ENCODE results near the gene IMMT.
"Not testable (repeated sequence)": the region's sequence is repeated elsewhere in the genome, so short reads cannot be mapped to it uniquely, and the experiment has no call there.

IMMT gene

GRCh38 chr2:86202336-86202692 is 7.1 kb upstream of the IMMT start:
- no peak for DNase-seq (ENCODE audit: extremely low read depth in 1 of 2, low read depth in 1 of 2)

GRCh38 chr2:86201671-86202335 is 6.5 kb upstream of the IMMT start:
- no peak for DNase-seq (ENCODE audit: extremely low read depth in 1 of 2, low read depth in 1 of 2)

- not testable (repeated sequence) for DNase-seq (ENCODE audit: extremely low read depth in 1 of 2, low read depth in 1 of 2)
These were observed 5.3 kb upstream of the IMMT start for GRCh38 chr2:86200564-86200963.

GRCh38 chr2:86199834-86200177 is 4.5 kb upstream of the IMMT start:
- DNase-seq (ENCODE audit: extremely low read depth in 1 of 2, low read depth in 1 of 2): no peak

- no peak for DNase-seq (ENCODE audit: extremely low read depth in 1 of 2, low read depth in 1 of 2)
These were observed 636 bp upstream of the IMMT start for GRCh38 chr2:86195808-86196387.

- DNase-seq (ENCODE audit: extremely low read depth in 1 of 2, low read depth in 1 of 2): no peak
These were observed 559 bp downstream of the IMMT start for GRCh38 chr2:86194751-86195054.

DNA sequence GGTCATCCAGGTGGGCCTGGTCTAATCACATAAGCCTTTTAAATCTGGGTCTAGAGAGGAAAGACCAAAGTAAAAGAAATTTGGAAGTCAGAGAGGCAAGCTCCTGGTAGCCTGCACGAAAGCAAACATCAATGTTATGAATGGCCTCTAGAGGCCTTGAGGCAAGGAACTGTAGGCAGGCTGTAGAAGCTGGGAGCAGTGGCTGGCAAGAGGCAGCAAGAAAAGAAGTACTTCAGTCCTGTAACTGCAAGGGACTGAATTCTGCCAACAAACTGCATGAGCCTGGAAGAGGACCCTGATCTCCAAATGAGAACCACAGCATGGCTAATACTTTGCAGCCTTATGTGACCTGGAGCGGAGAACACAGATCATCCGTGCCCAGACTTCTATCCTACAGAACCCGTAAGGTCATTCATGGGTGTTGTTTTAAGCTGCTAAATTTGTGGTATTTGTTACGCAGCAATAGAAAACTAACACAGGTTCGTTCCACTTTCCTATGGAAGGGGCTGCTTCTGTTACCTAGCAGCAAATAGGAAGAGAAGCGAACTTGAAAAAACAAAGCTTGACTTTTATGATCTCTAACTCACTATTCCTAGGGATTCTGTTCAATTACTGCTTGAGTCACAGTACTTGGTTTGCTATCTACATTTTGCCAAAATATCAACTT is 1.2 kb downstream of the IMMT start:
- DNase-seq (ENCODE audit: extremely low read depth in 1 of 2, low read depth in 1 of 2): no peak

DNA sequence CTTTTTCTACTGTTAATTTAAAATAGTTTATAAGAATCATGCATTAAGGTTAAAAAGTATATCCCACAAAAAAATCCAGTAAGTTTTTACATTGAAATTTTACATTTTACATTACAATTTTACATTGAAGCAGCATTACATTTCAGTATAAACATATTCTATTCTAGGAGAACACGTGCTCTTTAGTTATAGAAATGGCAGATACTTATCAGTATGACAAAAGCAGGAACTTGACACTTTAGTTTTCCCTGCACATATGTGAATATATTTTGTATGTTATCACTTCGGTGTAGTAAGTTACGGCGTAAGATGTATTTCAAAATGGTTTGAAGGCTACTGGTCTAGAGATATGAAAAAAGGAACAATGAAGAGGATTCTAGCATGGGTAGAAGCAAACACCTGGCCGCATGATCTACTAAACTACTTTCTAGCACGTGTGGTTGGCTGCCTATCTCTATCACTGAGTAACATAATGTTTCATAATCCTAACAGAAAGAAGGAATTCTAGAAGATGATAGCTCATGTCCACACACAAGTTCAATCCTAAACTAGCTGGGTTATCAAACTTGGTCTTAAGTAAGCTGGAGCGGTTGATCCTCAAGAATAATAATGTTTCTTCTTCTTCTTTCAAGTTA is 5.4 kb downstream of the IMMT start:
- no peak for DNase-seq (ENCODE audit: extremely low read depth in 1 of 2, low read depth in 1 of 2)

DNA sequence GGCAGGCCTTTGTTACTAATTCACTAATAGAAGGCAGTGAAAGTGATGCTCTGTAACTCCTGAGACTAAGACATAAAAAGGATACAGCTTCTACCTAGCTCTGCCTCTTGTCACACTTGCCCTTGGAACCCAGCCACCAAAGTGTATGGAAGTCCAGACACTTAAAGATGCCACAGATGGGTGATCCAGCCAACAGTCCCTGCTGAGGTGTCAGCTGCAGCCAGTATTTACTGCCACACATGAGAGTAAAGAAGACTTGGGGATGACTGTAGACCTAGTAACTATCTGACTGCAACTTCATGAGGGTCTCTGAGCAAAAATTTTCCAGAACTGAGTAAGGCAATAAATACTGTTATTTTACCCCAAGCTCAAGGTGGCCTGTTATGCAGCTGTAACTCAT is 8.8 kb downstream of the IMMT start:
- no peak for DNase-seq (ENCODE audit: extremely low read depth in 1 of 2, low read depth in 1 of 2)

DNA sequence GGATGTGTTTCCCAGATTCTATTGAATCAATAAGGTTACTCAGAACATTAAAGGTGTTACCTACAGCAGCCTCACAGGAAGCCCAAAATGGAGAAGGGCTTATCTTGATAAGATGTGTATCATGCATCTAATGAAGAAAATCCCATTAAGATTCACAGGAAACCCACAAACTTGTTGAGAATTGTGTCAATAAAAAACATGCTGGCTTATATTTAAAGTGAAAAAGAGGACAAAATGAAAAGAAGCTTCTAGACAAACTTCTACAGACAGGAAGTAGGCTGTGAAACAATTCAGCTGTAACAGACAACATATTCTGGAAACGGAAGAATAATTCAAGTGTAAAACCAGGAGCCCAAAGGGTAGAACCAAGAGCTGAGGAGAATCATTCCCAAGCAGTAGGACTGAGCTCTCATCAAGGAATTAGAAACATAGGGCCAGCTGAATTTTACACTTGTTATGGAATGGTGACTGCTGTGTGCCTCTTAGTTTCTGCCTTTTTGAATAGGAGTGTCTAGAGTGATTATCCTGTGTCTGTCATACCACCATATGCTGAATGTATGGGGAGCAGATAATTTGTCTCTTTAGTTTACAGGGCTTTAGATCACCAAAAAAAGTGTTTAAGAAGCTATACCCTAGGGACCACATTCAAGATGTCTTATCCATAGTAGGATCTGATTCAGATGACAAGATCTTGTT is 9.6 kb downstream of the IMMT start:
- no peak for DNase-seq (ENCODE audit: extremely low read depth in 1 of 2, low read depth in 1 of 2)

DNA sequence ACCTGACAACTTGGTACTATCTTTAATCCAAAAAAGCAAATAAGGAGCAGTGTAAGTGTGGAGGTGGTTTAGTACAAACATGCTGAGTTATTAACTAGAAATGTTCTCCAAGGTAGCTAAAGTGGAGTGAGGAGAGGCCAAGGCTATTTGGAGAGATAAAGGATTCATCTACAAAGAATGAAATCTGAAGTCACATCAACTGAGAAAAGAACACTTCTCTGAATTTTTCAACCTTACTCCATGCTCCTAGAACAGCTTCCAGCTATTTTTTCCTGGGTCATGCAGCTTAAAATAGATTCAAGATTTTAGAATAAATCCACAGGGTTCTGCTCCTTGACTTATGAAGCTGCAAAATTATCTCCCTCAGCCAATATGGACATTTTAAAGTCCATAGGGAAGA is 18.7 kb downstream of the IMMT start:
- DNase-seq (ENCODE audit: extremely low read depth in 1 of 2, low read depth in 1 of 2): no peak

DNA sequence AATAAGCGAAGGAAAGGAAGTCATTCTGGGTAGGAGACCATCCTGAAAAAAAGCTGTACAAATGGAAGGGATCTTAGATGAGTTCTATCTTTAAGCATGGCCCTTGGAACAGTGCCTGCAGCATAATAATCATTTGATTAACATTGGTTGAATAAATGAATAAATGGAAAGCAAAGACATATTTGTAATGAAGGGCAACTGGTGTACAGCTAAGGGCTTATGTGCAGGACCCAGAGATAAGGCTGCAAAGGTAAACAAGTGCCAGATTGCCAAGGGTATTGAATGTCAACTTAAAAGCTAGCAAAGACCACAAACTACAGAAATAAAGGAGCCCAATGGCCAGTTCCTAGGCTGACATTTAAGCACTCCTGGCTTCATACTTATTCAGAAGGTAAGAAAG is 19.4 kb downstream of the IMMT start:
- DNase-seq (ENCODE audit: extremely low read depth in 1 of 2, low read depth in 1 of 2): no peak

DNA sequence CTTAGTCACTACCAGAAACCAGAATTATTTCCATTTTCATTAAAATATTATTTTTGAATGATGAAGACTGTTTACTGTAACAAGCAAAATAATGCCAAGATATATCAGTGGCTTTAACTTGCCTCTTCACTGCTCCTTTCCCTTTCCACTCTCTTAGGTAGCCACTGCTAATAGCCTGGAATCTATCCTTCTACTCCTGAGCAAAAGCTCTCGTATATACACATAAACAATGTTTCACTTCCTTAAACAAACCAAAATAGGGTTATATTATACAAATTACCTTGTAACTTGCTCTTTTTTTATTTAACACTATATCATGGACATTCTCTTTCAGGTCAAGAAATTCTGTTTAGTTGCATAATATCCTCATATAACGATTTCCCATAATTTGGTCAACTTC is 20.8 kb downstream of the IMMT start:
- DNase-seq (ENCODE audit: extremely low read depth in 1 of 2, low read depth in 1 of 2): no peak

DNA sequence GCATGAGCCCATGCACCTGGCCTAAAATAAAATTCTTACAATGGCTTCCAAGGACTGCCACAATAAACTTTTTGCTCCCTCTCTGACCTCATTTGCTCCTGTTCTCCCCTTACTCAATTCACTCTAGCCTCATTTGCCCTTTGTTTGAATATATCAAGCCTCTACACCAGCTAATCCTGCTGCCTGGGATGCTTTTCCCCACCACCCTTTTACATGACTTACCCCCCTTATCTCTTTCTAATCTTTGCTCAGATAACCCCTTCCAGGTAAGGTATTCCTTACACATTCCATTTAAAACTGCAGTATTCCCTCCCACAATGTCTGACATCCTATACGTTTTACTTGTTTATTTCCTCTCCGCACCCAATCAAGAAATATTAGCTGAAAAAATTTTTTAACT is 22.7 kb downstream of the IMMT start:
- no peak for DNase-seq (ENCODE audit: extremely low read depth in 1 of 2, low read depth in 1 of 2)

GRCh38 chr2:86171295-86171694 is 24.0 kb downstream of the IMMT start:
- no peak for DNase-seq (ENCODE audit: extremely low read depth in 1 of 2, low read depth in 1 of 2)

DNA sequence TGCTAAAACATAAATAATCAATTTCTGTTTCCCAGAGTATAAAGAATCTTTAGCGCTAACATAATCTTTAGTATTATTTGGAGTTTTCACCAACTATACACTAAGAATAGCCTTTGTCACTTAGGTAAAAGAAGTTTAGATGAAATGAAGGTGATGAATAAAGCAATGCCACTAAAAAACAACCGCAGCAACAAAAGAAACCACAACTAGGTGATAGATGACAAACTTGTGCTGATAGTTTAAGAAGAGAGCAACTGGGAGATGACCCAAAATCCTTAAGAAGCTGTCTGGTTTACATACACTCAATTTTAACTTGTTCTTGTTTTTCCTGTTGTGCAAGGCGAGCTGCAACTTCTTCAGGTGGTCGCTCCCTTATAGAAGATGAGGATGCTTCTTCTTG is 24.8 kb downstream of the IMMT start:
- DNase-seq (ENCODE audit: extremely low read depth in 1 of 2, low read depth in 1 of 2): no peak

GRCh38 chr2:86160156-86160952 is 34.9 kb downstream of the IMMT start:
- DNase-seq (ENCODE audit: extremely low read depth in 1 of 2, low read depth in 1 of 2): no peak

DNA sequence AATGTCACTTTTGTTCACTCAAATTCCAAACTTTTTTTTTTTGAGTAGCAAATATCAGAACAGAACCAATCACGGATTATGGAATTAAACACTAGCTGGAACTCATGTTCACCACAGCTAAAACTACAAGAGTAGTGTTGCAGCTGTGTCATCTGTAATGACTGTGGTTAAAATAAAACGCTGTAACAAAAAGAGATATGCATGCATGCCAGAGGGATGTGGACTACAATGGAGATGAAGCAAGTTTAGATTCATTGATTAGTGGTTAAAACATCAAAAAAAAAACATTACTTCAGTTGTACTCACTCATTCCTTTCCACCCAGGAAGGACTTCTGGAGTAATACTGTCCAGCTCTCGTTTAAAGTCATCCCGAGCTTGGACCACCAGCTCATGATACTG is 37.0 kb downstream of the IMMT start:
- no peak for DNase-seq (ENCODE audit: extremely low read depth in 1 of 2, low read depth in 1 of 2)

- DNase-seq (ENCODE audit: extremely low read depth in 1 of 2, low read depth in 1 of 2): no peak
These were observed 38.2 kb downstream of the IMMT start for GRCh38 chr2:86157009-86157556.

DNA sequence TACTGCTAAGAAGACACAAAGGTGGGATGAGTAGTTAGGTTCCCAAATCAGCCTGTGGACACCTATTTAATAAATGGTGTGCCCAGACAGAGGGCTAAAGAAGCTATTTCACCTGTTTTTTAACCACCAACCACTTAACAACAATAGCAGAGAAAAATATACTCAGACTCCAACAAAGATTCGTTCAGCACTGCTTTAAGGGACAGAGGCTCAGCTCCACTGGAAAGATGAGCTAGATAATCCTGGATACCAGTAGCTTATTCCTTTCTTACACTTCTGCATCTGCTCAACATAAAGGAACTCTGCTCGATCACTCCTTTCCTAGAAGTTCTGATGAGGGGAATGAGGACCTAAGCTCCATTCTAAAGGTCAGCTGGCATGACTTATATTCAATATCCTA is 44.8 kb downstream of the IMMT start:
- DNase-seq (ENCODE audit: extremely low read depth in 1 of 2, low read depth in 1 of 2): no peak

- DNase-seq (ENCODE audit: extremely low read depth in 1 of 2, low read depth in 1 of 2): no peak
These were observed 47.5 kb downstream of the IMMT start for GRCh38 chr2:86147793-86148192.
